NCI-H1105 (cell line): ENCODE data around the gene MLX.
A peak's percentile ranks its signal among the peaks of the same experiment; 100 is the strongest.
"Not testable (repeated sequence)": the region's sequence is repeated elsewhere in the genome, so short reads cannot be mapped to it uniquely, and the experiment has no call there.

Source experiments
- DNase-seq: peaks from one replicate; lab custom pipeline; 2025; lab: John Stamatoyannopoulos, UW

The MLX gene

DNA sequence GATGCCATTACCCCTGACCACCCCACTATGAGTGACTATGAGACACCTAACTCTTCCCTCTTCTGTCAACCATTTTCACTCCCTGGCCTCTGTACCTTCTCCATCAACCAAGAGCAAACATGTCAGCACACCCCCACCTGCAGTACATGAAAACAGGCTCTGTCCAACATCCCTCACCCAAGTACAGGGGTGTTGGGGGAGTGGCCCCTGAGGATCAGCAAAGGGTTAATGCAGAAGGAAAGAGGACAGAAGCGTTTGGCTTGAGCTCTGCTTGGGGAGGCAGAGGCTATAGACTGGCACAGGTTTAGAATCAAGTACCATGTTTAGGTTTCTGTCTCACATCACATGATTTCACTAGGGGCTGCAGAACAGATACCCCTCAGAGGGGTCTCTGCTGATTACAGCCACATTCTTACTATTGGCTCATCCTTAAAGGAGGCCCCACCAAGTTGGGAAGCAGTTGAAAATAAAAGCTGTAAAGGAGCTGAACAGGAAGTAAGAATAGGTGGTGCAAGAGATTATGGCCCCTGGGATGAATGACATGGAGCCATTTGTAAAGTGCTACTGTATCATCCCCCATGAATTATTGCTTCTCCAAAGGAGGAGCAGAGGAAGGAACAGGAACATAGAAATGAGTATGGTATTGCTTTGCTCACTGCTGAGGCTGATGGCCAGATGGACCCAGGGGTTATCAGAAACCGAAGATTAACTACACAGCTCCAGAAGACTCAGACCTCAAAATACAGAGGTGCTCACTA, 13.1 kb downstream of the MLX start:
- DNase-seq, result no peak

GRCh38 chr17:42581744-42582270, 14.9 kb downstream of the MLX start:
- no peak for DNase-seq

GRCh38 chr17:42584880-42585279, 18.0 kb downstream of the MLX start:
- no peak for DNase-seq

DNA sequence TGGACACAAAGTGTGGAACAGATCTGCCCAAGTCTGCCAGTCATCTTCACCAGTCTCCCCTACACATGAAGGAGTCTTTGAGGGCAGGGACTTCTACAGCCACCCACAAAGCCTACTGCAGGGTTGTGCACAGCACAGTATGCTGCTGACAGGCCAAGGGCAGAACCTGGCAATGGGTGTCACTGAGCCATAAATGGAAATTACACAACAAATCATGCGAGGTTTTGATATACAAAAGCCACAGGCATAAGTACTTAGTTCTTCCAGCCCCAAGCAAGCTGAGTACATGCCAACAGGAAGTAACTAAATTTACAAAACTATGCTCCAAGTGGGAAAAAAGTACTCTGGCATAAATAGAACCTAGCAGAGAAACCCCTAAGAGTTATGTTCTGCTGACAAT, 18.5 kb downstream of the MLX start:
- DNase-seq, result no peak

DNA sequence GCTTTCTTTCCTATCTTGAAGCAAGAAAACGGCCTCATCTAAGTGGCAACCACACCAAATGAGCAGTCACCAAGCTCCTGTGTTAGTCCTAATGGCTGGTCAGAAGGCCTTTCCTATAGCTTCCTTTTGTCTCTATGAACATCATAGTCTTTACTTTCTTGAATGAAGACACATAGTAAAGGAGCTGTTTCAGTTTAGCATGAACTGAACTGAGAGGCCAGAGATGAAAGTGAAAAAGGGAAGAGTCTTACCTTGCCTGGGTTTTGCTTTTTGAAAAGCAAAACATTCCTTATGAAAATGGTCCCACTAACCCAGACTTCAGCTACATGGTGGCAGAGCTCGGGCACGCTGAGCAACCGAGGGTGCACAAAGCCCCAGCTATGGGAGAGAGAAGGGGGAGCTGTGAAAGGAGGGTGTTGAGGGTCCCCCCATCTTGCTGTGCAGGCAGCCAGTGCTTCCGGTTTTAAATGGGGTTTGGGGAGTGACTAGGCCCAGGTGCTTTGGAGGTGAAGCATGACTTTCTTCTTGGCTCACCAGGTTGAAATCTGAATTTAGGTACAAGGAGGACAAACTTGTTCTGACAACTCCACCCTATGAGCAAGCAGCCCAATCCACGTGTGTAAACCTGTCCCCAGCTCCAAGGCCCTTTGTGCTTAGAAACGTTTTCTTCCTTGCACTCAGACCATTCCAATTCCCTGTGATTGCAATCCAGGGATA, 19.8 kb downstream of the MLX start:
- no peak for DNase-seq

GRCh38 chr17:42590886-42591285, 24.0 kb downstream of the MLX start:
- DNase-seq, result no peak

- no peak for DNase-seq
Observed at GRCh38 chr17:42591411-42591810, 24.5 kb downstream of the MLX start.

GRCh38 chr17:42596386-42596785, 29.5 kb downstream of the MLX start:
- DNase-seq, result no peak

GRCh38 chr17:42598905-42599304, 32.0 kb downstream of the MLX start:
- no peak for DNase-seq

GRCh38 chr17:42603318-42603717, 36.4 kb downstream of the MLX start:
- no peak for DNase-seq

GRCh38 chr17:42607769-42608168, 40.9 kb downstream of the MLX start:
- DNase-seq, result no peak

- peak; percentile 29 for DNase-seq
Observed at GRCh38 chr17:42608305-42609181, 41.6 kb downstream of the MLX start.

- peak; percentile 97 for DNase-seq
Observed at GRCh38 chr17:42609182-42609813, 42.4 kb downstream of the MLX start, which contains the start of the genes RETREG3 and TUBG1. RETREG3 (minus strand) TSS chr17:42609374; CDS start chr17:42609324, 50 bp downstream. TUBG1 (plus strand) TSS chr17:42609683; CDS start chr17:42609738, 55 bp downstream.

- not testable (repeated sequence) for DNase-seq
Observed at GRCh38 chr17:42609814-42610801, 43.2 kb downstream of the MLX start.

DNA sequence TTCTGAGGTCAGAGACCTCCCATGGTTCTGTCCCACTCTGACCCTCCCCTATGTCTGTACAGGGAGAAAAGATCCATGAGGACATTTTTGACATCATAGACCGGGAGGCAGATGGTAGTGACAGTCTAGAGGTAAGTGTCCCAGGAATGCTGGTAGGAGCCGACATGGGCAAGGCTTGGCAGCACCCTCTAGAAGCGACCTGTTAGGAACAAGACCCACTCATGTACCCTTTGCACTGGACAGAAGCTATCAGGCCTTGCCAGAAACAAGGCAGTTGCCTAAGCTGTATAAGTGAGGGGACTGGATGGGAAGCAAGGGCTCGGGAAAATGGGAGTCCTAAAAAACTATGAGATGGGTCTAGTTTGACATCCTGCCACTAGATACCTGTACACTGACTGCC, 45.1 kb downstream of the MLX start:
- no peak for DNase-seq

DNA sequence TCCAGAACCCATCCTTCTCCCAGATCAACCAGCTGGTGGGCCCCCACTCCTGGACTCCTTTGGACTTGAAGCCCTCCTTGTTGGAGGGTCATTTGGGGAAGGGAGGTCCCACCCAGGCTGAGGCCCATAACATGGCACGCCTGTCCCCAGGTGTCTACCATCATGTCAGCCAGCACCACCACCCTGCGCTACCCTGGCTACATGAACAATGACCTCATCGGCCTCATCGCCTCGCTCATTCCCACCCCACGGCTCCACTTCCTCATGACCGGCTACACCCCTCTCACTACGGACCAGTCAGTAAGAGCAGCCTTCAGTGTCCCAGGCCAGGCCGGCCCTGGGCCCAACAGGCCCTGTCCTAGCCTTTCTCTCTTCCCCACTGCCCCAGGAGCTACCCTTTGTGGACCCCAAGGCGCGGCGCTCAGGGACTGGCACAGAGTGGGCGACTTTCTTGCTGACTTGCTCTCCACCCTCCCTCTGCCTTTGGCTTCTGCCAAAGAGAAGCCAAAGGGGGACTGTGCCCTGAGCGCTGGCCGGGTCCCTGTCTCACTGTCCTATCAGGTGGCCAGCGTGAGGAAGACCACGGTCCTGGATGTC, 46.9 kb downstream of the MLX start:
- DNase-seq, result no peak

- DNase-seq, result no peak
Observed at GRCh38 chr17:42617956-42618431, 51.1 kb downstream of the MLX start.

- DNase-seq, result peak; percentile 26
Observed at GRCh38 chr17:42618442-42619150, 51.7 kb downstream of the MLX start.

GRCh38 chr17:42621987-42622386, 55.1 kb downstream of the MLX start:
- DNase-seq, result not testable (repeated sequence)
